Activated T-cell treated with anti-CD3 and anti-CD28 coated beads, Interleukin-2, amount 50 U/mL, for 48 hours (primary cell): ENCODE results near the gene ADAP1.

ENCODE experiments used
- DNase-seq, 2 experiments: peaks; one replicate each; pipeline ENCODE4 v3.0.0-alpha.2; 2020

ADAP1 gene

GRCh38 chr7:889391-889790 lies 65.1 kb downstream of the ADAP1 start:
- no peak for DNase-seq

- DNase-seq: no peak
Observed at GRCh38 chr7:889025-889390, 65.5 kb downstream of the ADAP1 start.

- no peak for DNase-seq
Observed at GRCh38 chr7:888081-889024, 66.1 kb downstream of the ADAP1 start.

DNA sequence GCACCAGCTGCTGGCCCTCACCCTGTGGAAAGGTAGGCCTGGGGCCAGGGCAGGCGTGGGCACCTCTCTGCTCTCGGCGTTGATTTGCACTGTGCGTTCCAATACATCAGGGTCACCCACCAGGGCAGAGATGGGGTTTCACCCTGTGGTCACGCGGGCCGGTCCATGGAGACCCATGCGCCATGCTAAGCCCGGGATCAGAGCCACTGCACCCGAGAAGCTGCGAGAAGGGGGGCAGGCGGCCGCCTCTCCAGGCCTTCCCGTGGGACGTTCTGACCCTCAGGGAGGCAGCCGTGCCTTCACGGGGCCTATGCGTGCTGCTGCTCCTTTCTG lies 67.0 kb downstream of the ADAP1 start:
- DNase-seq: no peak

DNA sequence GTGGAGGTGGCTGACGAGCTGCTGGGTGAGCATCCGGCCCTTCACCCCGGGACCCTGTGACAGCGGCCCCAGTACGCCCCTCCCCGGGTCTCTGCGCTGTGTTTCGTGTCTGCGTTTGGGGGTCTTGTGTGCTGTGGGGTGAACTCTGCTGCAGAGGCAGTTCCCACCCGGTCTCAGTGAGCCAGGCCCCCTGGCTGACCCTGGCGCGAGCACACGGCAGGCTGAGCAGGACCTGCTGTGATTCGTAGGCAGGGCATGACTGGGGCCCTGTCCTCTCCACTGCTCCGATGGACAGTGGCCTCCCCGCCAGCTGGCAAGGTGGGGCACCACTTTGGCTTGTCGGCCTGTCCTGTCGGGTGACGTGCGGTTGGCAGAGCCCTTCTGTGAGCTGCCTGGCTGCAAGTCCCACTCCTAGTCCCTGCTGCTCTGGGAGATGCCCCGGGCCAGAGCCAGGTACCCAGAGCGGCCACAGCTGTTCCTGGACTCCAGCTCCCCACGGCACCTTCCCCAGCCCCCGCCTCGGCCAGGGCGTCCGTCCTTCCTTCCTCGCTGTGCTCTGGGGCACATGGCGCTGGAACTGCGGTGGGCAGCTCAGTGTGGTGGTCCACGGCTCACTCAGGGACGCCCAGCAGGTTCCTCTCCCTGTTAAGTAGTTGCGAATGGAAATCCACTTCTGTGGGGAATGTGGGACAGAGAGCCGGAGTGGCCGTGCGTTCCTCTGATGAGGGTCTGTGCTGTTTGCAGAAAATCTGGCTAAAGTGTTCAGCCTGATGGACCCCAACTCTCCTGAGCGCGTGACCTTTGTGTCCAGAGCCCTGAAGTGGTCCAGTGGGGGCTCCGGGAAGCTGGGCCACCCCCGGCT lies 67.6 kb downstream of the ADAP1 start:
- no peak for DNase-seq

GRCh38 chr7:885893-886625 lies 68.4 kb downstream of the ADAP1 start:
- DNase-seq: no peak

DNA sequence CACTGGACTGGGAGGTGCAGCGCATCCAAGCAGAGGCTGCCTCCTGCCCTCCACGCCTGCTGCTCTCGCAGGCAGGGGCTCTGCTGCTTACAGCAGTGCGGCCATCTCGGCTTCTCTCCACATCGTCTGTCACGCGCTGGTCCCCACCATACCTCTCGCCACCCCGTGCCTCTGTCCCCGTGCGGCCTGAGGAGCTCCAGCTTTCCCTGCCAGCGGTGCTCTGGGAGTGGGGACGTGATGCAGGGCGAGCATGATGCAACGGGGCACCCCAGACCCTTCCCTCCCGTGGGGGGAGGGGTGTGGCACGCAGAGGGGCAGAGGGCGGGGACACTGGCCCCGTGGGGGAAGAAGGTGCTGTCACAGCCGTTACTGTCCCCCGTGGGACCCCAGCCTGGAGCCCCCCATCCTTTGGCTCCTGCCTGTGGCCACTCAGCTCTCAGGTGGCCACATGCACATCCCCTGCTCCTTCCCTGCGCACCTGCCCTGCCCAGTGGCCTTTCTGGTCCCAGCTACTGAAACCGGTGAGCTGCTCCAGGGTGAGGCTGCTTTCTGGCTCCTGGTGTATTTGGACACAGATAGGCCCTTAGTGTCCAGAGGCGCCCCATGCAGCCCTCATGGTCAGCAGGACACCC lies 69.1 kb downstream of the ADAP1 start:
- DNase-seq: no peak

- no peak for DNase-seq
Observed at GRCh38 chr7:884191-885003, 70.1 kb downstream of the ADAP1 start.

DNA sequence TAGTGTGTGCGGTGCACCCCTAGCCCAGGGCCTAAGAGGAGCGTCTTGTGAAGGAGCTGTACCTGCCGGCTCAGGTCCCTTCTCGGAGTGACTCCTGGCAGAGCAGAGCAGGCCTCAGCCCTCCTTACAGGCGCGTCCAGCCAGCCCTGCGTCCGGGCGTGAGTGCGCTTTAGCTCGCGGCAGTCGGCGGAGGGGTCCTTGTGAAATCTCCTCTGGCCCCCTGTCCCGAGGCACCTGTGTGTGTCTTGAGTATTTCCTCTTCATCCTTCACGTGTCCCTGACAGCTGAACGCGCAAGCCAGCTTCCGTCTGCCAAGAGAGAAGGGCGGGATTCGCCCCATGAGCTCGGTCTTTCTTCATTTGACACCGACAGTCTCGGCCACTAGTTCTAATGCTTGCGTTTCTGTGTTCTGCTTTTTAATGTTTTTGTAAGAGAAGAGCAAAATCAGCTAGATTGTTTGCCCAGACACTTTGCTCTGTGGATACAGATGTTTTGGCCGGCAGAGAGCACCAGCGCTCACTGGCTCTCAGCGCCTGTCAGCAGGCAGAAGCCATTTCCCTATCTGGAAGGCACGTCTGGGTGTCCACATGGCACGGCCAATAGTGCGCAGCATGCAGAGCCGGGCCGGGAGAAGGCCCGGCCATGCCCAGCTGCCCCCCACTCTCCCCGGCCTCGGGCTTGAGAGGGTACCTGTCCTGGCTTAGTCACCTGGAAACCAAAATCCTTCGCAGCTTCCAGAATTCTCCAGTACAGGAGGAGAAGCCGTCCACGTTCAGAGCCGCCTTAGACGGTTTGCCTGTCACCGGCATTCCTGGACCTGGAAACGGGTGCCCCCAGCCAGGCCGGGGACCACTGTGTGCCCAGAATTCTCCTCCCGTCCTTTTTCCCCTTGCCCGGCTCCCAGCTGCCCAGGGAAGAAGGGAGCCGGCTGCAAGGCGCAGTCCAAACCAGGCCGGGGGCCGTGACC lies 71.1 kb downstream of the ADAP1 start:
- DNase-seq: no peak

- no peak for DNase-seq
Observed at GRCh38 chr7:882336-883035, 72.0 kb downstream of the ADAP1 start.

DNA sequence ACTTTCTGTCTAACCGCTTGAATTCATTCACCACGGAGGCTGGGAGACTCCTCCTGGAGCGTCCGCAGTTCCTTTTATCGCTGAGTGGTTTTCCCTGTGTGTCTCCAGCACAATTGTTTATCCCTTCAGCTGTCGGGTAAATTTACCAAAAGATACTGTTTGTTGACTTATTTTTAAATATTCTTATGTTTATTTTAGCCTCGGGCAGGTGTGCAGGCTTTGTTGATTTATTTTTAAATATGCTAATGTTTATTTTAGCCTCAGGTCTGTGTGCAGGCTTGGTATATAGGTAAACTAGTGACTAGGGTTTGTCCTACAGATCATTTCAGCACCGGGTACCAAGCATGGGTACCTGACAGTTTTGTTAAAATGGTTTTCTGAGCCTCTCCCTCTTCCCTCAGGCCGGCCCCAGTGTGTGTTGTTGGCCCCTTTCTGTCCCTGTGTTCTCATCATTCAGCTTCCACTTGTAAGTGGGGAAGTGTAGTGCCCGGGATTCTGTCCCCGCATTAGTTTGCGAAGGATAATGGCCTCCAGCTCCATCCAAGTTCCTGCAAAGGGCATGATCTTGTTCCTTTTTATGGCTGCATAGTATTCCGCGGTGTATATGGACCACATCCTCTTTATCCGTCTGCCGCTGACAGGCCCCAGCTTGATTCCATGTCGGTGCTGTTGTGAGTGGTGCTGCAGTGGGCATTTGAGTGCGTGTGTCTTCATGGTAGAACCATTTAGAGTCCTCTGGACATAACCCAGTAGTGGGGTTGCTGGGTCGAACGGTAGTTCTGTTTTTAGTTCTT lies 72.8 kb downstream of the ADAP1 start:
- no peak for DNase-seq

GRCh38 chr7:880450-880849 lies 74.0 kb downstream of the ADAP1 start:
- no peak for DNase-seq

- DNase-seq: no peak
Observed at GRCh38 chr7:879706-880105, 74.8 kb downstream of the ADAP1 start.

DNA sequence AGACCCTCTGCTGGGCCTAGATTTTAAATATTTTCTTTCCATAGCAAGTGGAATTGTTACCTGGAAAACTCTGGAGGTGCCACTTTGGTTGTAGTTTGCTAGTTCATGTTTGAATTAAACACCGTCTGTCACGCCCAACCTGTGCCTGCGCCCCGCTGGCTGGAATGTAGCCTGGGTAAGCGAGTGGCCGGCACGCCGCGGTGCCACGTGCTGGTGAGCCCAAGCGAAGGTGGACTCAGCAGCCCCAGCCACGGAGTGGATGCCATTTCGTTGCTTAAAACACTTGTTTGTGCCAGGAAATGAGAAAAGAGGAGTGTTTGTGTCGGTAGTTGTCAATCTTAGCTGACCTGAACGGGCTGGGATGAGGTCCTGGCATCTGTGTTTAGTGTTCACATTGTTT lies 75.4 kb downstream of the ADAP1 start:
- no peak for DNase-seq

GRCh38 chr7:877312-878232 lies 76.9 kb downstream of the ADAP1 start:
- DNase-seq: no peak

GRCh38 chr7:876972-877311 lies 77.5 kb downstream of the ADAP1 start:
- DNase-seq: no peak

GRCh38 chr7:876077-876971 lies 78.2 kb downstream of the ADAP1 start, which contains the start of gene GET4:
TSS of gene GET4 (plus strand) at chr7:876554. CDS start at chr7:876646, 92 bp downstream.
- peak; percentile 95 to 97 for DNase-seq
